GM12873 (cell line): ENCODE data around the gene CHST11.

Experiments
- TF ChIP-seq, protein P1 (sequence below): IDR thresholded peaks from 2 replicates; pipeline ENCODE4 v1.5.1; 2012; ENCODE audit warnings: low read depth, mild to moderate bottlenecking, moderate library complexity, low read length, control low read depth; ENCODE audit not compliant: insufficient read depth; ENCODE audit errors: missing control alignments

CHST11 gene

DNA sequence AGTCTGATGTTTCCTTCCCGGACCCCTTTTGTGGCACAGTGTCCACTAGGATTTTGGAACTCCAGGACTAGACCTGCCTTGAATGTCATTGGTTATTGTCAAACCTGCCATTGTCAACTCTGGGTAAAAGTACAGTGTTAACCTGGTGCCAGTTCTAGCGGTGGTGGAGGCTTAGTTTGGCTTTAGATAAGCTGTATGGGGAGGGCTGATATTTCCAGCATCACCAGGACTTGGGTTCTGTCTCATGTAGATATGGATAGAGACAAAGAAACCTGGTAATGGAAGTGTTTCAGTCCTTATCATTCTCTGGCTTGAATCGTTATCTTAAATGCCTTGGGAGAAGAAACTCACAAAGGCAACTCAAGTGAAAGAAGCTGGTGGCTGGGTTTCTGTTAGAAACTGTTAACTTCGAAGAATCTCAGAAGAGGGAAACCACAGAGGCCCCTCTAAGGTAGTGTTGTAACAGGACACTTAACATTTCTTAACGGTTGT lies 10.6 kb downstream of the CHST11 start:
- TF ChIP-seq, protein P1, sequence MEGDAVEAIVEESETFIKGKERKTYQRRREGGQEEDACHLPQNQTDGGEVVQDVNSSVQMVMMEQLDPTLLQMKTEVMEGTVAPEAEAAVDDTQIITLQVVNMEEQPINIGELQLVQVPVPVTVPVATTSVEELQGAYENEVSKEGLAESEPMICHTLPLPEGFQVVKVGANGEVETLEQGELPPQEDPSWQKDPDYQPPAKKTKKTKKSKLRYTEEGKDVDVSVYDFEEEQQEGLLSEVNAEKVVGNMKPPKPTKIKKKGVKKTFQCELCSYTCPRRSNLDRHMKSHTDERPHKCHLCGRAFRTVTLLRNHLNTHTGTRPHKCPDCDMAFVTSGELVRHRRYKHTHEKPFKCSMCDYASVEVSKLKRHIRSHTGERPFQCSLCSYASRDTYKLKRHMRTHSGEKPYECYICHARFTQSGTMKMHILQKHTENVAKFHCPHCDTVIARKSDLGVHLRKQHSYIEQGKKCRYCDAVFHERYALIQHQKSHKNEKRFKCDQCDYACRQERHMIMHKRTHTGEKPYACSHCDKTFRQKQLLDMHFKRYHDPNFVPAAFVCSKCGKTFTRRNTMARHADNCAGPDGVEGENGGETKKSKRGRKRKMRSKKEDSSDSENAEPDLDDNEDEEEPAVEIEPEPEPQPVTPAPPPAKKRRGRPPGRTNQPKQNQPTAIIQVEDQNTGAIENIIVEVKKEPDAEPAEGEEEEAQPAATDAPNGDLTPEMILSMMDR: no peak

DNA sequence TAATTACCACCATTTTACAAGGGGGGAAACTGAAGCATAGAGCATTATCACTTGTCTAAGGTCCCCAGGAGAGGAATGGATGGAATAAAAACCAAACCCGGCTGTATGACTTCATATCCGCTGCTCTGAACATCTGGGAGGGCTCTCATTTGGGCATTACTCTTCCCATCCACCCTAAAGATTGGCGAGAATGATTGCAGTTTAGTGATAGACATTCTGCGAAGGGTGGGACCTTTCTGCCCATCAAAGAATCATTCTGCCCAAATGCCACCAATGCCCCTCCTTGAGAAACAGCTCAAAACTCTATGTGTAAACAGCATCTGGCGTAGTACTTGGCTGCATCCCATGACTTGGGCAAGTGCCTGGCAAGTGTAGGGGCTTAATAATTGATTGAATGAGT lies 11.6 kb downstream of the CHST11 start:
- TF ChIP-seq, protein P1: no peak

DNA sequence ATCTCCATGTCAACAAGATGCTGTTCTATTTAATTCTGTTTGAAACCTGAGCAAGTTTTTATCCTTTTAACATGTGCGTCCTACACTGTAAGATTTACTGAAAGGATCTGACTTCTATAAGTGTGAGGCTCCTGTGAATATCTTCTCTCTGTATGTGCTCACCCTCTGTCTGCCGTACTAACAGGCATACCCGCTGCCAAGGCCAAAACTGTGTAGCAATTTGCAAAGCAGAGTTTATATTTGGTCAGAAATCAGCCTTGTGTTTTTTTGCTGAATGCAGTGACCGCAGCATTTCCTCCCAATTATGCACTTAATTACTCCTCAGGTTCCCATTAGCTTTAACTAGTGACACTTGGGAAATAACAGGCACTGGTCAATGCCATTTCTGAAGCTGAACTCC lies 12.3 kb downstream of the CHST11 start:
- TF ChIP-seq, protein P1: no peak

DNA sequence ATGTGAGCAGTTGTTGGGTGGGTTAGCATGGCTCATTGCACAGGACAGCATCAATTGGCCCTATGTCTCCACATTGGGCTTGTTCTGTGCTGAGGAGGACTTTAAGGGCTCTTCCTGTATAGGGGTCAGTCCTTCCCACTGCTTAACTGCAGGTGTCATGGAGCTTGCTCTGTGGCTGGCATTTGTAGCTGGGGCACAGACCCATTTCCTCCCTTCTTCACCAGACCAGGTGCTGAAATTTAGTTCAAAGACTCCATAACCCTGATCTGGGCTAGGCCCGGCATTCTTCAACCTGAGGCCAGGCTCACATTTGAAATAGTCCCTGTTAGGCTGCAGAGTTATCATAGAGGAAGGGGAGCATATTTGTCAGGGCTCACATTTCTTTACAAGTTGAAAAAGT lies 12.8 kb downstream of the CHST11 start:
- TF ChIP-seq, protein P1: no peak

DNA sequence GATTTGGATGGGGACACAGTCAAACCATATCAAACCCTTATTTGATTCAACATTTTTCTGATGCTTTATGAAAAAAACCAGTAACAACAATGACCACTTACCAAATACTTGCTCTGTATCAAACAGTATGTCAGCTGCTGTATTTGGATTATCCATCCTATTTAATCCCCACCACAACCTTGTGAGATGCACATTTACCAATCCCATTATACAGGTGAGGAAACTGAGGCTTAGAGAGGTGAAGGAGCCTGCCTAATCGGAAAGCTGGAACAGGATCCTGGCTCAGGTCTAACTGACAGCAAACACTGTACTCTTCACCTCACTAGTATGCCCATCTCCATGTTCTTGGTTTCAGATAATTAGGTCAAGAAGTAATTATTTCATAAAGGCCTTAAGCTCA lies 13.8 kb downstream of the CHST11 start:
- TF ChIP-seq, protein P1: no peak

DNA sequence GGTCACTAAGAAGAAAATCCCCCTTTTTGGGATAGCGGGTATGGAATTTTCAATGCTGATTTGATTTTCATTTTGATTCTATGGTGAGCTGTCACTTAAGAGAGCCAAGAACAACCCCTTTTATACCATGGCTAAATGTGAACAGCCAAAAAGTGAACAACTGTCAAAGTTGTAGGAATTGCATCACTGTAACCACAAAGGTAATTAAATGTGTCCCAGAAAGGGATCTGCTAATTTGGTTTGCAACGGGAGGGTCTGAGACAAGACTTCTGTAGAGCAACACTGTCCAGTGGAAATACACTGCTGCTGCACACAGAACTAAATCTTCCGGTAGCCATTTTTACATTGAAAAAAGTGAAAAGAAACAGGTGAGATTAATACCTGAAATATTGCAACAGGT lies 14.6 kb downstream of the CHST11 start:
- TF ChIP-seq, protein P1: no peak

DNA sequence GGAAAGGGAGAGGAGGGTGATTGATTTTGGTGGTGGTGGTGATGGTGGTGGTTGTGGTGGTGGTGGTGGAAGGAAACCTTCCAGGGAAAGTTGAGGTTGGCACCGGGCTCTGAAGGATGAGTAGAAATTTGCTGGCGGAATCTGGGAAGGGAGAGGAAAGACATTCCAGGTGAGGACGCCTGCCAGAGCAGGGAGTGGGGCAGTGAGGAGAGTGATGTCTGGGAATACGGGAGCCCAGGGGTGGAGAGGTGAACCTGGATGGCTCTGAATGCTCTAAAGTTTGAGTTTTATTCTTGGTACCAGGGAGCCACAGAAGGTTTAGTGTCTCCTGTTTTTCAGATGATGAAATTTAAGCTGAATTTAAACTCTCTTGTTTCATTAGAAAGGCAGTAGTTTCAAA lies 16.0 kb downstream of the CHST11 start:
- TF ChIP-seq, protein P1: no peak

DNA sequence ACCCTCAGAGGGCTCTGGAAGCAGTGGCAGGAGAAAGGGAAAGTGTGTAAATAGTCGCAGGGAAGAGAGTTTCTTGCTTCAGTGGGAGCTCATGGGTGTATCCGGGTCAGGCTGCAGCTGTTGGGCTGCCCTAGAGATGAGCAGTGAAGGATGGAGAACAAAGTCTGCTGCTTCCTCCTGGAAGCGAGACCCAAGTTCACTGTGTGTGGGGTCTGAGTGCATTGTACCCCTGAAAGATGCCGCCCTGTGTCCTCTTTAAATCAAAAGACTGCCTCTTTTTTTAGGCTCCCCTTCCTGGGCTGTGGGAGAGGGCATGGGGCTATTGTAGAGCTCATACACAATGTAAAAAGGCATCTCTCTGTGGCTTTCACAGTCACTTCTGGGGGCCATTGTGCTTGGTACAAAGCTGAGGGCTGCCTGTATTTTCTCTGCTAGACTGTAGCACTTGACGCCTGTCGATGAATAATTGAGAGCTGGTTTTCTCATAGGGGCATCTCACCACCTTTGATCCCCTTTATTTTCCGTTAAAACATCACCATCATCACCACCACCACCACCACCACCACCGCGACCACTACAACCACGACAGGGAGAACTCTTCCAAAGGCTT lies 16.7 kb downstream of the CHST11 start:
- TF ChIP-seq, protein P1: no peak
